GM18951 (cell line): ENCODE measurements around the gene ICOS.
"Not testable (repeated sequence)": the region's sequence is repeated elsewhere in the genome, so short reads cannot be mapped to it uniquely, and the experiment has no call there.

Source experiments
- POLR2A ChIP-seq: IDR thresholded peaks from 4 replicates; pipeline ENCODE4 v1.6.1; 2011; ENCODE audit warnings: mild to moderate bottlenecking; ENCODE audit not compliant: insufficient read length, insufficient read depth; ENCODE audit errors: extremely low read depth
- in situ Hi-C: fragments of 300-500 bp; cut with MboI; formaldehyde crosslinking; loops from one replicate; pipeline ENCODE4 v1.12.0; 2022; ENCODE audit warnings: low sequenced_read_pairs, mixed read lengths, inconsistent platforms; ENCODE audit not compliant: unreplicated experiment

Gene ICOS

GRCh38 chr2:203972066-203972465 is 35.5 kb downstream of the ICOS start:
- no peak for TF ChIP-seq POLR2A
- in situ Hi-C loops: no loop called here

- no peak for TF ChIP-seq POLR2A
- in situ Hi-C loops: no loop called here
These were observed 36.4 kb downstream of the ICOS start for GRCh38 chr2:203973000-203973399.

- TF ChIP-seq POLR2A: no peak
- in situ Hi-C loops: no loop called here
These were observed 37.1 kb downstream of the ICOS start for GRCh38 chr2:203973676-203974075.

- no peak for TF ChIP-seq POLR2A
- in situ Hi-C loops: no loop called here
These were observed 39.3 kb downstream of the ICOS start for GRCh38 chr2:203975912-203976311.

- no peak for TF ChIP-seq POLR2A
- in situ Hi-C loops: no loop called here
These were observed 45.7 kb downstream of the ICOS start for GRCh38 chr2:203982276-203982675.

- TF ChIP-seq POLR2A: no peak
- in situ Hi-C loops: no loop called here
These were observed 46.6 kb downstream of the ICOS start for GRCh38 chr2:203983064-203983715.

- in situ Hi-C loops: not testable (repeated sequence)
These were observed 49.4 kb downstream of the ICOS start for GRCh38 chr2:203985978-203986377.

GRCh38 chr2:203987959-203988358 is 51.4 kb downstream of the ICOS start:
- no peak for TF ChIP-seq POLR2A
- in situ Hi-C loops: no loop called here

- in situ Hi-C loops: no loop called here
- no peak for TF ChIP-seq POLR2A
These were observed 52.1 kb downstream of the ICOS start for GRCh38 chr2:203988500-203989260.

- no peak for TF ChIP-seq POLR2A
- in situ Hi-C loops: no loop called here
These were observed 53.0 kb downstream of the ICOS start for GRCh38 chr2:203989521-203989920.

- no peak for TF ChIP-seq POLR2A
- in situ Hi-C loops: no loop called here
These were observed 55.9 kb downstream of the ICOS start for GRCh38 chr2:203992509-203992908.

- TF ChIP-seq POLR2A: no peak
- in situ Hi-C loops: no loop called here
These were observed 56.4 kb downstream of the ICOS start for GRCh38 chr2:203993011-203993410.

GRCh38 chr2:203993560-203993959 is 57.0 kb downstream of the ICOS start:
- no peak for TF ChIP-seq POLR2A
- in situ Hi-C loops: no loop called here

GRCh38 chr2:203994735-203995134 is 58.2 kb downstream of the ICOS start:
- no peak for TF ChIP-seq POLR2A
- in situ Hi-C loops: no loop called here
